Astrocyte (in vitro differentiated cells and primary cell): ENCODE data around the gene UPF2. TPM values are rescaled to one million over a fixed set of nuclear protein-coding genes. Genes with fewer than 3 reads are reported as not detected.
A peak's percentile ranks its signal among the peaks of the same experiment; 100 is the strongest.

ENCODE experiments used
- DNase-seq: peaks from one replicate; pipeline ENCODE4 v3.0.0-alpha.2; 2010; ENCODE audit warnings: low read depth
- FAIRE-seq: peaks from 2 replicates; lab custom pipeline; 2011; peaks lifted over from hg19 to GRCh38; lab: Jason Lieb, UNC
- H2AFZ ChIP-seq: 2 replicates; pipeline ENCODE4 v1.6.0; 2012; ENCODE audit warnings: low read depth, low read length, inconsistent platforms
- H3K27ac ChIP-seq: 2 replicates; pipeline ENCODE4 v1.5.1; 2011; ENCODE audit warnings: low read depth, low read length, inconsistent platforms
- H3K27me3 ChIP-seq: 2 replicates; pipeline ENCODE4 v1.6.0; 2011; ENCODE audit warnings: low read length, inconsistent platforms; ENCODE audit not compliant: insufficient read depth
- H3K36me3 ChIP-seq: 2 replicates; pipeline ENCODE4 v1.5.1; 2011; ENCODE audit warnings: low read length, inconsistent platforms; ENCODE audit not compliant: insufficient read depth
- H3K4me1 ChIP-seq: 2 replicates; pipeline ENCODE4 v1.5.1; 2011; ENCODE audit warnings: low read length, inconsistent platforms; ENCODE audit not compliant: insufficient read depth
- H3K4me2 ChIP-seq: 2 replicates; pipeline ENCODE4 v1.6.0; 2012; ENCODE audit warnings: low read length, inconsistent platforms
- H3K4me3 ChIP-seq: 2 replicates; pipeline ENCODE4 v1.5.1; 2011; ENCODE audit warnings: low read depth, mild to moderate bottlenecking, low read length, inconsistent platforms; ENCODE audit not compliant: insufficient read depth
- H3K79me2 ChIP-seq: 2 replicates; pipeline ENCODE4 v1.6.0; 2012; ENCODE audit warnings: mild to moderate bottlenecking, low read length, inconsistent platforms; ENCODE audit not compliant: insufficient read depth
- H3K9ac ChIP-seq: 2 replicates; pipeline ENCODE4 v1.6.0; 2012; ENCODE audit warnings: mild to moderate bottlenecking, low read length, inconsistent platforms
- H3K9me3 ChIP-seq: 2 replicates; pipeline ENCODE4 v1.5.1; 2012; ENCODE audit warnings: low read depth, mild to moderate bottlenecking, low read length, inconsistent platforms; ENCODE audit not compliant: insufficient read depth
- H4K20me1 ChIP-seq: 2 replicates; pipeline ENCODE4 v1.6.0; 2012; ENCODE audit warnings: low read length, inconsistent platforms; ENCODE audit not compliant: insufficient read depth
- H3K27ac Mint-ChIP-seq: one replicate; pipeline ENCODE4 v1.8.0; 2021; ENCODE audit warnings: mild to moderate bottlenecking, mixed read lengths; ENCODE audit not compliant: unreplicated experiment
- H3K27me3 Mint-ChIP-seq: one replicate; pipeline ENCODE4 v1.8.0; 2021; ENCODE audit warnings: low read depth, mixed read lengths; ENCODE audit not compliant: unreplicated experiment
- H3K36me3 Mint-ChIP-seq: one replicate; pipeline ENCODE4 v1.8.0; 2021; ENCODE audit warnings: low read depth, mixed read lengths; ENCODE audit not compliant: unreplicated experiment
- H3K4me1 Mint-ChIP-seq: one replicate; pipeline ENCODE4 v1.8.0; 2021; ENCODE audit warnings: low read depth, mixed read lengths; ENCODE audit not compliant: unreplicated experiment
- H3K4me3 Mint-ChIP-seq: one replicate; pipeline ENCODE4 v1.8.0; 2021; ENCODE audit warnings: mild to moderate bottlenecking, moderate library complexity, mixed read lengths; ENCODE audit not compliant: unreplicated experiment
- H3K9me3 Mint-ChIP-seq: one replicate; pipeline ENCODE4 v1.8.0; 2021; ENCODE audit warnings: mild to moderate bottlenecking, mixed read lengths; ENCODE audit not compliant: unreplicated experiment
- EZH2 ChIP-seq: IDR thresholded peaks from 2 replicates; pipeline ENCODE4 v1.6.1; 2012; ENCODE audit warnings: mild to moderate bottlenecking, low read length, inconsistent platforms; ENCODE audit not compliant: insufficient read depth
- total RNA-seq: library from RNA; stranded (reverse); gene quantifications from 2 replicates; pipeline ENCODE4 v1.2.1, GENCODE V29; 2021
- TF ChIP-seq, protein P1 (sequence below): IDR thresholded peaks from 2 replicates; pipeline ENCODE4 v1.5.1; 2011; ENCODE audit warnings: low read depth, mild to moderate bottlenecking, inconsistent platforms, low read length, moderate library complexity; ENCODE audit not compliant: insufficient read depth

The UPF2 gene
- total RNA-seq, 1 donor from 2014 or later, result 23.2 TPM

DNA sequence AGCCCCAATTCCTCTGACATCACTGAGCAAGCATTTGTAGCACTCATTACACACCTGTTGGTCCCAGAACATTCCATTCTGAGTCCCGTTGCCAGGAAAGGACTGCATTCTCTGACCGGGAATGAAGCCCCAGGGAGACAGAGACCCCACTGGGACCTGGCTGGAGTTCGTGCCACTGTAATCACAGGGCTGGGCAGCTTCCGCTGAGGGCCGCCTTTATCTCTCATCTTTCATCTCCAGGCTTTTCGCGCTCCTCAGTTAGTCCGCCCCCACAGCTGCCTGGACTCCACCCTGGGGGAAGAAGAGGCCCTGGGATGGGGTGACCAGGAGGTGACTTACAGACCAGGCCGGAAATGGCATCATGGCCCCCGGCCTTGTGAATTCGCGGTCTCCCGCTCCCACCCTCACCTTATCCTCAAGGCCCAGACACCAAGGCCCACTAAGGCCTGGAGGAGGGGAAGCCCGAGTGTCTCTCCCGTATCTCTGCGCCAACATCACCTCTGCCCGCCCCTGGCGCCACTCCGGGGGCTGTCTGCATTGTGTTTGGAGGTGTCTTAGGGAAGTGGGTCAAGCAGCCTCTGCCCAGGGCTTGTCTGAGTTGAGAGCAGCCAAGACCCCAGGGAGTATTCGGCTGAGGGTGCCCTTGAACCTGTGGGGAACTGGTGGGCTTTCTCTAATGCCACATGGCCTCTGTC lies 144.1 kb downstream of the UPF2 start:
- FAIRE-seq (no peak), DNase-seq (no peak)
- H3K36me3 Mint-ChIP-seq, result peaks cover 2% of the 10 kb centered on the region
- TF ChIP-seq, protein P1, sequence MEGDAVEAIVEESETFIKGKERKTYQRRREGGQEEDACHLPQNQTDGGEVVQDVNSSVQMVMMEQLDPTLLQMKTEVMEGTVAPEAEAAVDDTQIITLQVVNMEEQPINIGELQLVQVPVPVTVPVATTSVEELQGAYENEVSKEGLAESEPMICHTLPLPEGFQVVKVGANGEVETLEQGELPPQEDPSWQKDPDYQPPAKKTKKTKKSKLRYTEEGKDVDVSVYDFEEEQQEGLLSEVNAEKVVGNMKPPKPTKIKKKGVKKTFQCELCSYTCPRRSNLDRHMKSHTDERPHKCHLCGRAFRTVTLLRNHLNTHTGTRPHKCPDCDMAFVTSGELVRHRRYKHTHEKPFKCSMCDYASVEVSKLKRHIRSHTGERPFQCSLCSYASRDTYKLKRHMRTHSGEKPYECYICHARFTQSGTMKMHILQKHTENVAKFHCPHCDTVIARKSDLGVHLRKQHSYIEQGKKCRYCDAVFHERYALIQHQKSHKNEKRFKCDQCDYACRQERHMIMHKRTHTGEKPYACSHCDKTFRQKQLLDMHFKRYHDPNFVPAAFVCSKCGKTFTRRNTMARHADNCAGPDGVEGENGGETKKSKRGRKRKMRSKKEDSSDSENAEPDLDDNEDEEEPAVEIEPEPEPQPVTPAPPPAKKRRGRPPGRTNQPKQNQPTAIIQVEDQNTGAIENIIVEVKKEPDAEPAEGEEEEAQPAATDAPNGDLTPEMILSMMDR, result no peak
- TF ChIP-seq EZH2, result no peak
- no peaks in the 10 kb centered on the region for H3K27me3 Mint-ChIP-seq
- no peaks in the 10 kb centered on the region for H4K20me1 ChIP-seq
- no peaks in the 10 kb centered on the region for H3K9me3 ChIP-seq
- H3K36me3 ChIP-seq, result no peaks in the 10 kb centered on the region
- no peak overlapping the region for H2AFZ ChIP-seq
- H3K9me3 Mint-ChIP-seq, result peaks cover 1% of the 10 kb centered on the region
- no peaks in the 10 kb centered on the region for H3K27me3 ChIP-seq
- H3K27ac ChIP-seq, result no peak overlapping the region
- no peak overlapping the region for H3K4me3 Mint-ChIP-seq
- H3K27ac Mint-ChIP-seq, result peak overlapping the region; percentile 34
- peak overlapping the region; percentile 47 for H3K4me2 ChIP-seq
- H3K4me1 ChIP-seq, result peaks cover 10% of the 10 kb centered on the region
- no peak overlapping the region for H3K9ac ChIP-seq
- H3K79me2 ChIP-seq, result no peaks in the 10 kb centered on the region
- H3K4me1 Mint-ChIP-seq, result peaks cover 17% of the 10 kb centered on the region
- no peak overlapping the region for H3K4me3 ChIP-seq

DNA sequence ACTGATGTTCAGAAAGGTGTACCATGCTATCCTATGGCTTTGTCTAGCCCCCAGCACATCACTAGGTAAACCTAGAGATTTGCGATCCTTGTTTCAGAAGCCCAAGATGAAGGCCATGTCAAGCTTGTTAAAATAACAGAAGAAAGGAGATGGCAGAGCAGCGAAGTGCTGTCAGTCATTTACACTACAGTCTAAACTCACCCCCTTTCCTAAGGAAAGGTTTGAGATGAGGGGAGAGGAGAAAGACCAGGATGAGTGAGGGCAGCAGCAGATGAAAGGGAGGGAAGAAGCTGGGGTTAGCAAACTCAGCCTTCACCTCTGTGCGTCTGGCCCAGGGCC lies 144.6 kb downstream of the UPF2 start:
- H2AFZ ChIP-seq, result no peak overlapping the region
- peak overlapping the region; percentile 47 for H3K4me2 ChIP-seq
- H4K20me1 ChIP-seq, result no peaks in the 10 kb centered on the region
- H3K9ac ChIP-seq, result no peak overlapping the region
- peak overlapping the region; percentile 59 for H3K27ac Mint-ChIP-seq
- H3K4me1 ChIP-seq, result peaks cover 10% of the 10 kb centered on the region
- H3K4me3 Mint-ChIP-seq, result no peak overlapping the region
- no peaks in the 10 kb centered on the region for H3K27me3 Mint-ChIP-seq
- TF ChIP-seq EZH2, result no peak
- TF ChIP-seq, protein P1, result no peak
- H3K36me3 ChIP-seq, result no peaks in the 10 kb centered on the region
- no peak overlapping the region for H3K27ac ChIP-seq
- H3K4me3 ChIP-seq, result no peak overlapping the region
- no peaks in the 10 kb centered on the region for H3K79me2 ChIP-seq
- H3K9me3 Mint-ChIP-seq, result peaks cover 1% of the 10 kb centered on the region
- H3K9me3 ChIP-seq, result no peaks in the 10 kb centered on the region
- peaks cover 17% of the 10 kb centered on the region for H3K4me1 Mint-ChIP-seq
- FAIRE-seq (no peak), DNase-seq (no peak)
- no peaks in the 10 kb centered on the region for H3K27me3 ChIP-seq
- peaks cover 2% of the 10 kb centered on the region for H3K36me3 Mint-ChIP-seq

DNA sequence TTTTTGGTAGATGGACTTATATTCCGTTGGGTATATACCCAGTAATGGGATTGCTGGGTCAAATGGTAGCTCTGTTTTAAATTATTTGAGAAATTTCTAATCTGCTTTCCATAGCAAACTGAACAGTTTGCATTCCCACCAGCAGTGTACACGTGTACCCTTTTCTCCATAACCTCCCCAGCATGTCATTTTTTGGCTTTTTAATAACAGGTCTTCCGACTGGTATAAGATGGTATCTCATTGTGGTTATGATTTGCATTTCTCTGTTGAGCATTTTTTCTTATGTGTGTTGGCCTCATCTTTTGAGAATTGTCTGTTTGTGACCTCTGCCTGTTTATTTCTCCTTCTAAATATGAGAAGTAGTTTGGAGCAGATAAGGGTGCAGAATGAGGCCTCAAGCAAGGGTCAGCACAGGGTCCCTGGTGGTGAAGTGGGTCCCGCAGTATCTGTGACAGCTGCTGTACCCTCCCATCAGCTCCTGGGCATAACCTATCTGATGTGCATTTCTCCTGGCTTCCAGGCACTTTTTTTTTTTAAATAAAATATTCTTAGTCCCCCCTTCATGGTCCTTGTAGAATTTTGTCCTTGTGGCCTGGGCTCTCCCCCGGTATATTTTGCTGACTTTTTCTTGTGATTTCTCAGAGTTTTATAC lies 145.9 kb downstream of the UPF2 start:
- Mint-ChIP-seq H3K4me1 (peaks cover 9% of the 10 kb centered on the region), H3K27me3 (no peaks in the 10 kb centered on the region), H3K36me3 (peaks cover 2% of the 10 kb centered on the region), H3K27ac (peak overlapping the region; percentile 29), H3K9me3 (peaks cover 1% of the 10 kb centered on the region), H3K4me3 (no peak overlapping the region)
- Histone ChIP-seq H2AFZ (no peak overlapping the region), H3K9me3 (no peaks in the 10 kb centered on the region), H3K9ac (no peak overlapping the region), H3K4me3 (no peak overlapping the region), H3K36me3 (no peaks in the 10 kb centered on the region), H3K27ac (no peak overlapping the region), H3K27me3 (no peaks in the 10 kb centered on the region), H4K20me1 (no peaks in the 10 kb centered on the region), H3K79me2 (no peaks in the 10 kb centered on the region), H3K4me1 (peaks cover 10% of the 10 kb centered on the region), H3K4me2 (no peak overlapping the region)
- FAIRE-seq (no peak), DNase-seq (no peak)
- no peak for TF ChIP-seq EZH2
- TF ChIP-seq, protein P1, result no peak
